K562 (cell line): ENCODE measurements around the gene GABRQ. TPM values are rescaled to one million over a fixed set of nuclear protein-coding genes. Genes with fewer than 3 reads are reported as not detected.

Source experiments
- ATAC-seq: fragments of 200-7000 bp; cut with Tn5 transposase; 3 replicates; pipeline ENCODE4 v1.9.1; 2020; ENCODE audit warnings: moderate library complexity
- Bru-seq: library from RNA; stranded (reverse); fragments of 400-500 nt; gene quantifications from one replicate; lab custom pipeline; 2021; lab: Mats Ljungman, UMichigan
- BruChase-seq, 2 experiments: library from RNA; stranded (reverse); fragments of 400-500 nt; gene quantifications; one replicate each; lab custom pipeline; 2021; lab: Mats Ljungman, UMichigan
- BruUV-seq: library from RNA; stranded (reverse); fragments of 400-500 nt; replicated peaks from 2 replicates; lab custom pipeline; 2021; lab: Mats Ljungman, UMichigan
- CTCF ChIA-PET: fragments of 300-600 bp; formaldehyde crosslinking; extraction: SDS; loops from one replicate; lab custom pipeline; 2021; ENCODE audit warnings: low intra/inter-chr PET ratio; lab: Yijun Ruan, JAX
- POLR2A ChIA-PET: fragments of 300-600, 350-650 bp; sonication (Branson Sonifier 250); formaldehyde crosslinking; extraction: SDS; loops from one replicate; lab custom pipeline; 2021; ENCODE audit warnings: antibody characterized with exemption, inconsistent platforms; lab: Yijun Ruan, JAX
- DNase-seq, 4 experiments: peaks; one replicate each; pipeline versions ENCODE4 v3.0.0 to v3.0.0-alpha.2; 2011 to 2018; ENCODE audit warnings: low spot score in 3 of 4, mixed read lengths in 3 of 4; ENCODE audit errors: extremely low read depth in 1 of 4
- FAIRE-seq: peaks from 2 replicates; lab custom pipeline; 2011; peaks lifted over from hg19 to GRCh38; lab: Jason Lieb, UNC
- H2AFZ ChIP-seq: 2 replicates; pipeline ENCODE4 v1.6.0; 2011; ENCODE audit warnings: low read depth, low read length, control low read depth, inconsistent platforms
- H3K27ac ChIP-seq: fragments of 200-600 bp; 3 replicates; pipeline ENCODE4 v1.8.0; 2011; ENCODE audit warnings: low read depth, mild to moderate bottlenecking, control low read depth, inconsistent platforms, low read length, moderate library complexity, mixed read lengths; ENCODE audit errors: extremely low read depth
- H3K27me3 ChIP-seq, 2 experiments: fragments of 300-600 bp in 1 of 2; 2 replicates in 1 of 2; 3 replicates in 1 of 2; pipeline versions ENCODE4 v1.6.0 to v1.8.0; 2011; ENCODE audit warnings: inconsistent platforms in 2 of 2, low read length in 2 of 2, mild to moderate bottlenecking in 1 of 2, mixed read lengths in 1 of 2, moderate library complexity in 1 of 2; ENCODE audit not compliant: control insufficient read depth in 2 of 2, insufficient read depth in 2 of 2
- H3K36me3 ChIP-seq: fragments of 300-600 bp; 3 replicates; pipeline ENCODE4 v1.8.0; 2011; ENCODE audit warnings: mild to moderate bottlenecking, low read length, inconsistent platforms; ENCODE audit not compliant: control insufficient read depth, insufficient read depth
- H3K4me1 ChIP-seq, 2 experiments: fragments of 200-600 bp in 1 of 2; replicated peaks in 1 of 2; 2 replicates in 1 of 2; 3 replicates in 1 of 2; pipeline versions ENCODE4 v1.5.1 to v1.8.0; 2011; ENCODE audit warnings: inconsistent platforms in 2 of 2, low read length in 2 of 2, mild to moderate bottlenecking in 1 of 2, mixed read lengths in 1 of 2, moderate library complexity in 1 of 2; ENCODE audit not compliant: control insufficient read depth in 2 of 2, insufficient read depth in 2 of 2
- H3K4me2 ChIP-seq: 2 replicates; pipeline ENCODE4 v1.6.1; 2011; ENCODE audit warnings: low read length, control low read depth, inconsistent platforms, mixed read lengths; ENCODE audit not compliant: insufficient read depth
- H3K4me3 ChIP-seq: fragments of 200-600 bp; sonication (generic), shearing (Covaris generic); 2 replicates; pipeline ENCODE4 v1.5.1; 2016; ENCODE audit warnings: control low read depth, inconsistent platforms
- H3K79me2 ChIP-seq: fragments of 200-600 bp; 3 replicates; pipeline ENCODE4 v1.8.0; 2011; ENCODE audit warnings: low read length, inconsistent platforms; ENCODE audit not compliant: control insufficient read depth, insufficient read depth
- H3K9ac ChIP-seq, 2 experiments: 2 replicates each; pipeline versions ENCODE4 v1.6.0 to v1.6.1; 2011; ENCODE audit warnings: low read depth in 2 of 2, low read length in 2 of 2, control low read depth in 1 of 2, inconsistent platforms in 1 of 2, mild to moderate bottlenecking in 1 of 2, mixed read lengths in 1 of 2; ENCODE audit not compliant: insufficient read depth in 1 of 2
- H3K9me1 ChIP-seq: one replicate; pipeline ENCODE4 v1.6.0; 2011; ENCODE audit warnings: inconsistent platforms, mild to moderate bottlenecking, low read length, moderate library complexity; ENCODE audit not compliant: control insufficient read depth, insufficient read depth
- H3K9me3 ChIP-seq: replicated peaks from 2 replicates; pipeline ENCODE4 v1.5.1; 2011; ENCODE audit warnings: low read depth, low read length, inconsistent platforms; ENCODE audit not compliant: control insufficient read depth, insufficient read depth
- H4K20me1 ChIP-seq: replicated peaks from 2 replicates; pipeline ENCODE4 v1.6.1; 2011; ENCODE audit warnings: low read length, inconsistent platforms, mixed read lengths; ENCODE audit not compliant: control insufficient read depth, insufficient read depth
- ARHGAP35 ChIP-seq: fragments of 450-650 bp; IDR thresholded peaks from 2 replicates; pipeline ENCODE4 v1.6.1; 2018; ENCODE audit not compliant: partially characterized antibody
- KDM1A ChIP-seq, 2 experiments: fragments of 450-650 bp; IDR thresholded peaks; 2 replicates each; pipeline ENCODE4 v1.6.1; 2016; ENCODE audit warnings: mild to moderate bottlenecking in 2 of 2
- PRDM10 ChIP-seq: fragments of 450-650 bp; IDR thresholded peaks from 2 replicates; pipeline ENCODE4 v1.6.1; 2018; ENCODE audit not compliant: partially characterized antibody
- ZC3H4 ChIP-seq: sonication (generic); formaldehyde crosslinking; IDR thresholded peaks from 2 replicates; pipeline ENCODE4 v1.9.0; 2021; ENCODE audit warnings: missing genetic modification reagents, borderline replicate concordance
- ZNF449 ChIP-seq: fragments of 250-450 bp; sonication (Bioruptor Pico); IDR thresholded peaks from 2 replicates; pipeline ENCODE4 v1.8.0; 2022; ENCODE audit warnings: moderate library complexity, mild to moderate bottlenecking, inconsistent platforms
- WGBS: fragments of 100-300 bp; shearing (Covaris generic); methylation state at CpG from one replicate; pipeline ENCODE4 v1.1.6; 2016; ENCODE audit warnings: low coverage, mixed read lengths; ENCODE audit not compliant: insufficient coverage; ENCODE audit errors: missing lambda C conversion rate; 5-methylcytosine and 5-hydroxymethylcytosine counted together
- in situ Hi-C: fragments of 300-500 bp; cut with MboI; formaldehyde crosslinking; loops from 4 replicates; pipeline ENCODE4 v1.15.0; 2018; ENCODE audit warnings: inconsistent platforms, mixed read lengths
- intact Hi-C: fragments of 100-400 bp; cut with micrococcal nuclease; formaldehyde crosslinking; loops from 2 replicates; pipeline ENCODE4 v1.14.2; 2022
- long read RNA-seq, 3 experiments: library from polyadenylated mRNA in 2 of 3; library from RNA in 1 of 3; unstranded in 2 of 3; stranded (forward) in 1 of 3; transcript quantifications; one replicate each; pipeline ENCODE4 v2.0.0, GENCODE V29; 2019 to 2022
- polyA minus RNA-seq, 3 experiments: library from RNA; depleted of rRNA, polyadenylated mRNA; stranded (reverse); fragments of >200 nt; gene quantifications; 2 replicates each; pipeline ENCODE4 v1.2.3, GENCODE V29; 2011
- polyA plus RNA-seq, 8 experiments: library from polyadenylated mRNA; depleted of rRNA in 4 of 8; stranded (reverse) in 5 of 8; unstranded in 3 of 8; fragments of >200 nt; fragmentation: Nextera tagmentation in 2 of 8; fragmentation: Illumina TruSeq in 1 of 8; extraction: Ambion mirVana in 2 of 8; extraction: Trizol in 1 of 8; gene quantifications; 2 replicates each; pipeline versions ENCODE4 v1.2.1 to v1.2.3, GENCODE V29; 2011 to 2014; ENCODE audit warnings: inconsistent platforms in 1 of 8, missing spikeins in 1 of 8
- total RNA-seq, 7 experiments: library from RNA; depleted of rRNA in 6 of 7; stranded (reverse); fragments of >200 nt in 6 of 7; fragmentation: Illumina TruSeq in 2 of 7; extraction: Trizol in 2 of 7; gene quantifications; 2 replicates each; pipeline versions ENCODE4 v1.2.1 to v1.2.3, GENCODE V29; 2011 to 2021; ENCODE audit warnings: low replicate concordance in 1 of 7

The GABRQ gene
- 1.6 and 1.9 TPM in 2 replicates for total RNA-seq (2011; cell fraction: chromatin; rRNA removed; ENCODE audit: low replicate concordance)
- 1.8 TPM in 2 replicates for total RNA-seq (2011; cell fraction: nucleolus; rRNA removed)
- 2.5 and 4.5 TPM in 2 replicates for total RNA-seq (2011; cell fraction: nucleoplasm; rRNA removed)
- total RNA-seq (2014; rRNA removed) (1.0 and 1.3 TPM in 2 replicates), total RNA-seq (2014; rRNA removed; fragmentation: Illumina TruSeq; extraction: Trizol) (1.4 and 2.1 TPM in 2 replicates), total RNA-seq (2015; rRNA removed; fragmentation: Illumina TruSeq; extraction: Trizol) (1.8 and 1.9 TPM in 2 replicates), total RNA-seq (2021) (1.8 and 2.3 TPM in 2 replicates), polyA plus RNA-seq (2011; rRNA removed) (1.5 and 3.2 TPM in 2 replicates), polyA plus RNA-seq (2014; fragmentation: Illumina TruSeq; extraction: Trizol) (1.9 and 2.4 TPM in 2 replicates), polyA plus RNA-seq (2014; fragmentation: Nextera tagmentation; extraction: Ambion mirVana) (under 1 TPM; 0.25 to 0.38 TPM), polyA plus RNA-seq (2014; rRNA removed) (1.4 and 1.8 TPM in 2 replicates), polyA minus RNA-seq (2011; rRNA and poly(A)+ RNA removed) (2.8 and 5.3 TPM in 2 replicates), Bru-seq, nascent RNA (percentile 39 among the genes with signal in this experiment), BruChase-seq, experiment 1, labeled RNA remaining after a 2-hour chase (percentile 29 among the genes with signal in this experiment), BruChase-seq, experiment 2, labeled RNA remaining after a 6-hour chase (percentile 41 among the genes with signal in this experiment)
- 1.8 and 2.5 TPM in 2 replicates for polyA plus RNA-seq (2011; cell fraction: cytosol; rRNA removed)
- polyA plus RNA-seq (2011; cell fraction: nucleus; rRNA removed): 1.2 and 2.3 TPM in 2 replicates
- 1.4 and 3.4 TPM in 2 replicates for polyA plus RNA-seq (2012)
- 0.82 and 2.4 TPM in 2 replicates for polyA minus RNA-seq (2011; cell fraction: cytosol; rRNA and poly(A)+ RNA removed)
- 0.78 and 0.94 TPM in 2 replicates for polyA minus RNA-seq (2011; cell fraction: nucleus; rRNA and poly(A)+ RNA removed)
- long read RNA-seq, experiment 1: 0 reads
- long read RNA-seq, experiment 2, full-length matches to known transcripts: 1 of 10 reads
- long read RNA-seq, experiment 2, partial matches to known transcripts: 3 of 10 reads
- long read RNA-seq, experiment 2, other reads (novel, unspliced or antisense): 6 of 10 reads
- long read RNA-seq, experiment 3, partial matches to known transcripts: 0 of 1 reads
- long read RNA-seq, experiment 3, other reads (novel, unspliced or antisense): 1 of 1 reads

DNA sequence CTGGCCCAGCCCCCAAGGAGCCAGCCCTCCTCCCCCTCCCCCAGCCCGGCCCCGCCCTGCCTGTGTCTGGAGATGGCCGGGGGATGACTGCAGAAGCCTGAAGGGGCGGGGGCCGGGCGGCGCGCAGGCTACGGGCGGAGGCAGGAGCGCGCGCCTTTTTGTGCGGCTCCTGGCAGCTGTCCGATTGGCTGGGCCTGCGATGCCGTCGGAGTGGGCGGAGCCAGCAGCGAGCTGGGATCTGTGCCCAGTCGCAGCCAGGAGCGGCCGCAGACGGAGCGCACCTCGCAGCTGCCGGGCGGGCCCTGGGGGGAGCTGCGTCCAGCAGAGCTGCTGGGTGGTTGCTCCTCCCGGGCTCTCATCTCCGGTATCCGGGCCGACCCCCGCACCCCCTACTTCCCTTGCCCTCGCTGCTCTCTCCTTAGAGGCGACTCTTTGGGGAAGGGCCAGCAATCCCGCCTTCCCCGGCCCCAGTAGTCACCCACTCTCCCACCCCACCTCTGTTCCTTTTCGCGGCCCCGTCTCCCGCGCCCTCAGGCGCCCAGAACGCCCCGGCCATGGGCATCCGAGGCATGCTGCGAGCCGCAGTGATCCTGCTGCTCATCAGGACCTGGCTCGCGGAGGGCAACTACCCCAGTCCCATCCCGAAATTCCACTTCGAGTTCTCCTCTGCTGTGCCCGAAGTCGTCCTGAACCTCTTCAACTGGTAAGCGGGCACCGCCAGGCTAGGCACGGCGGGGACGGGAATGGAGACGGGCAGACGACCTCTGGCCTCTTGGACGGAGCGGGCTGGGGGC lies at the start of gene GABRQ:
Gene GABRQ (plus strand): TSS at position 247 of the 794 bp plus-strand sequence. CDS start 308 bp downstream, at position 555.
- Histone ChIP-seq H3K36me3 (no peaks in the 10 kb centered on the region), H4K20me1 (no peaks in the 10 kb centered on the region), H3K9me1 (no peaks in the 10 kb centered on the region), H3K4me1 (peaks cover 13 to 17% of the 10 kb centered on the region in 2 experiments; a peak in 4 of 5 replicates), H3K27ac (no peak within 1 kb of the TSS), H2AFZ (peak within 1 kb of the TSS; percentile 45; the same call in 1 of the 2 replicates), H3K9me3 (no peaks in the 10 kb centered on the region), H3K4me2 (peak within 1 kb of the TSS; percentile 41; the same call in 1 of the 2 replicates), H3K79me2 (no peaks in the 10 kb centered on the region), H3K27me3 (no peaks in the 10 kb centered on the region), H3K9ac (peak within 1 kb of the TSS in 1 of 2 experiments; percentile 88; a peak in 3 of 4 replicates), H3K4me3 (peak within 1 kb of the TSS; percentile 29; the same call in 1 of the 2 replicates)
- intact Hi-C loops (loop anchor here (2.0 to 10.0 kb wide), 3 partner anchors 293 to 885 kb away; no protein-coding TSS in a partner anchor), in situ Hi-C loops (no loop called here)
- CTCF ChIA-PET: interaction anchor here (0.7 to 1.1 kb wide), 2 partner anchors 812 to 885 kb away, joined by 3 read pairs; no protein-coding TSS in a partner anchor
- 28% methylated on average over 29 of the region's 64 CpGs for WGBS
- ATAC-seq: peak; percentile 98
- peak; percentile 26 for FAIRE-seq
- POLR2A ChIA-PET: no interaction called here
- peak; percentile 86 to 91 (median 88) for DNase-seq
- BruUV-seq: no TSS peak
- no peak for TF ChIP-seq ARHGAP35
- no peak for TF ChIP-seq PRDM10
- peak in 1 of 2 experiments; percentile 76; a peak in 2 of 4 replicates for TF ChIP-seq KDM1A (IDR thresholded peaks at IDR 0.05)
- no peak for TF ChIP-seq ZNF449
- TF ChIP-seq ZC3H4 (CRISPR knock-in tag): no peak
